ENCODE measurements around the gene TMA7. TPM values are rescaled to one million over a fixed set of nuclear protein-coding genes. Genes with fewer than 3 reads are reported as not detected.
A peak's percentile ranks its signal among the peaks of the same experiment; 100 is the strongest.

The TMA7 gene
- total and polyA plus RNA-seq, 10 of the 15 experiments (the other 5 are each of a cell fraction or from before 2014, with no cell fraction given): 319 to 1,760 (median 752) TPM

- TF ChIP-seq SP1 (IDR thresholded peaks at IDR 0.05; ENCODE audit: low read depth, low read length) (no peak), PML (IDR thresholded peaks at IDR 0.05; ENCODE audit: low read length) (0 out of 2 replicates have a peak, but pooled peaks have one; percentile 6), NFIC (IDR thresholded peaks at IDR 0.05; ENCODE audit: low read depth, low read length) (no peak), POLR2AphosphoS2 (IDR thresholded peaks at IDR 0.05; ENCODE audit: low read depth, low read length) (no peak), ZNF592 (IDR thresholded peaks at IDR 0.05) (no peak), MTA2 (IDR thresholded peaks at IDR 0.05; ENCODE audit: low read depth) (no peak), ZNF622 (IDR thresholded peaks at IDR 0.05) (no peak), TCF3 (IDR thresholded peaks at IDR 0.05; ENCODE audit: borderline replicate concordance, insufficient read depth, low read depth, low read length) (no peak), CEBPB (IDR thresholded peaks at IDR 0.05; ENCODE audit: borderline replicate concordance in 1 of 2, low read depth in 2 of 2, low read length in 2 of 2) (no peak), FOXM1 (IDR thresholded peaks at IDR 0.05; ENCODE audit: low read depth, low read length) (no peak), SMAD1 (IDR thresholded peaks at IDR 0.05; ENCODE audit: low read depth, partially characterized antibody) (no peak), STAT3 (IDR thresholded peaks at IDR 0.05; ENCODE audit: low read depth, low read length) (no peak), SPI1 (IDR thresholded peaks at IDR 0.05; ENCODE audit: borderline replicate concordance, insufficient read depth, low read depth, low read length) (no peak; the same call in 1 of the 2 replicates), FOXK2 (IDR thresholded peaks at IDR 0.05) (no peak), BCLAF1 (IDR thresholded peaks at IDR 0.05) (no peak), RCOR1 (conservative IDR thresholded peaks at IDR 0.05; ENCODE audit: low read depth, low read length) (no peak), ZBTB11 (CRISPR knock-in tag; IDR thresholded peaks at IDR 0.05) (no peak), TCF12 (IDR thresholded peaks at IDR 0.05; ENCODE audit: low read depth, low read length) (no peak), IRF4 (IDR thresholded peaks at IDR 0.05; ENCODE audit: low read depth, low read length) (no peak; the same call in 1 of the 2 replicates)
Observed at GRCh38 chr3:48466386-48467109, 26.5 kb downstream of the TMA7 start (continued).

All from GM12878 (cell line).